KG1 (cell line): ENCODE results near the gene PRRC2B.
"Not testable (repeated sequence)": the region's sequence is repeated elsewhere in the genome, so short reads cannot be mapped to it uniquely, and the experiment has no call there.

Experiments used
- DNase-seq: peaks from one replicate; lab custom pipeline; 2025; lab: John Stamatoyannopoulos, UW

PRRC2B gene

GRCh38 chr9:131434673-131435072, 40.8 kb downstream of the PRRC2B start:
- no peak for DNase-seq

- no peak for DNase-seq
Measured at GRCh38 chr9:131436376-131436775, 42.5 kb downstream of the PRRC2B start.

GRCh38 chr9:131436865-131437271, 43.0 kb downstream of the PRRC2B start:
- no peak for DNase-seq

- DNase-seq, result no peak
Measured at GRCh38 chr9:131438190-131438589, 44.3 kb downstream of the PRRC2B start.

GRCh38 chr9:131439224-131439623, 45.3 kb downstream of the PRRC2B start:
- no peak for DNase-seq

GRCh38 chr9:131441441-131441840, 47.6 kb downstream of the PRRC2B start:
- no peak for DNase-seq

- no peak for DNase-seq
Measured at GRCh38 chr9:131442351-131442750, 48.5 kb downstream of the PRRC2B start.

- no peak for DNase-seq
Measured at GRCh38 chr9:131443648-131444047, 49.8 kb downstream of the PRRC2B start.

- no peak for DNase-seq
Measured at GRCh38 chr9:131446276-131446675, 52.4 kb downstream of the PRRC2B start.

- DNase-seq, result no peak
Measured at GRCh38 chr9:131447148-131447547, 53.3 kb downstream of the PRRC2B start.

GRCh38 chr9:131447600-131447999, 53.7 kb downstream of the PRRC2B start:
- DNase-seq, result no peak

- DNase-seq, result no peak
Measured at GRCh38 chr9:131448818-131449217, 54.9 kb downstream of the PRRC2B start.

GRCh38 chr9:131449276-131449675, 55.4 kb downstream of the PRRC2B start:
- DNase-seq, result no peak

- no peak for DNase-seq
Measured at GRCh38 chr9:131454028-131454427, 60.1 kb downstream of the PRRC2B start.

GRCh38 chr9:131455655-131456054, 61.8 kb downstream of the PRRC2B start:
- not testable (repeated sequence) for DNase-seq

- DNase-seq, result no peak
Measured at GRCh38 chr9:131457746-131458145, 63.9 kb downstream of the PRRC2B start.

GRCh38 chr9:131459056-131459455, 65.2 kb downstream of the PRRC2B start:
- no peak for DNase-seq

GRCh38 chr9:131461166-131461565, 67.3 kb downstream of the PRRC2B start:
- no peak for DNase-seq

- DNase-seq, result no peak
Measured at GRCh38 chr9:131464354-131465000, 70.6 kb downstream of the PRRC2B start.

- DNase-seq, result no peak
Measured at GRCh38 chr9:131465401-131465800, 71.5 kb downstream of the PRRC2B start.

- DNase-seq, result no peak
Measured at GRCh38 chr9:131467214-131467935, 73.5 kb downstream of the PRRC2B start.

GRCh38 chr9:131468031-131468430, 74.1 kb downstream of the PRRC2B start:
- DNase-seq, result no peak

- no peak for DNase-seq
Measured at GRCh38 chr9:131469356-131469755, 75.5 kb downstream of the PRRC2B start.

GRCh38 chr9:131469951-131470350, 76.1 kb downstream of the PRRC2B start:
- DNase-seq, result no peak
